Activated CD8-positive, alpha-beta memory T cell treated with anti-CD3 and anti-CD28 coated beads, Interleukin-2, amount 10 ng/mL, durations not matched to agents 7 days and 5 days (primary cell): ENCODE measurements around the gene ADCY9. TPM values are rescaled to one million over a fixed set of nuclear protein-coding genes. Genes with fewer than 3 reads are reported as not detected.
"Not testable (repeated sequence)": the region's sequence is repeated elsewhere in the genome, so short reads cannot be mapped to it uniquely, and the experiment has no call there.

ENCODE experiments used
- ATAC-seq: fragments of 150-1000 bp; cut with Tn5 transposase; one replicate; pipeline ENCODE4 v1.10.0; 2021; ENCODE audit warnings: moderate library complexity
- CTCF ChIA-PET: fragments of 350-600 bp; sonication (Branson Sonifier 250); formaldehyde crosslinking; loops from one replicate; lab custom pipeline; 2021; ENCODE audit warnings: antibody characterized with exemption; lab: Charles Lee
- DNase-seq: peaks from one replicate; pipeline ENCODE4 v3.0.0-alpha.2; 2020
- H3K27ac Mint-ChIP-seq: one replicate; pipeline ENCODE4 v1.8.0; 2021; ENCODE audit warnings: mild to moderate bottlenecking, mixed read lengths
- H3K27me3 Mint-ChIP-seq: one replicate; pipeline ENCODE4 v1.8.0; 2021; ENCODE audit warnings: mixed read lengths
- H3K36me3 Mint-ChIP-seq: one replicate; pipeline ENCODE4 v1.8.0; 2021; ENCODE audit warnings: mild to moderate bottlenecking, mixed read lengths
- H3K4me1 Mint-ChIP-seq: one replicate; pipeline ENCODE4 v1.8.0; 2021; ENCODE audit warnings: mixed read lengths
- H3K4me3 Mint-ChIP-seq: one replicate; pipeline ENCODE4 v1.8.0; 2021; ENCODE audit warnings: mild to moderate bottlenecking, moderate library complexity, mixed read lengths
- H3K9me3 Mint-ChIP-seq: one replicate; pipeline ENCODE4 v1.8.0; 2022; ENCODE audit warnings: low read depth, mixed read lengths
- total RNA-seq, 2 experiments: library from RNA; stranded (reverse); gene quantifications; one replicate each; pipeline ENCODE4 v1.2.3, GENCODE V29; 2021

The ADCY9 gene
- total RNA-seq, 2 experiments from 2014 or later, result 8.6 to 11.0 TPM

DNA sequence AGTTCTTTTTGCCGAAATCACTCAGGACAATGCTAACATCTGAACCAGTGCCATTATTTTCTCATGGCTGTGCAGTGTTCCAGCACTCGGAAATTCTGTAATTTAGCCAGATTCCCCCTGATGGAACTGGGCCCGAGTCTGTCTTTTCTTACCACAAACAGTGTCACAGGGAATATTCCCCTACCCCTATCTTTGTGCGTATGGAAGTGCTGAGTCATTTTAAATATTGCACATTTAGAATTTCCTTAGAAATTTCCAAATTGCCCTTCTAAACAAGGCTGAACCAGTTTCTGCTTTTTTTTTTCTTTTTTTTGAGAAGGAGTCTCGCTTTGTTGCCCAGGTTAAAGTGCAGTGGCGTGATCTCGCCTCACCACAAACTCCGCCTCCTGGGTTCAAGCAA lies 147.7 kb downstream of the ADCY9 start:
- DNase-seq (no peak), ATAC-seq (no peak)
- Mint-ChIP-seq H3K9me3 (no peaks in the 10 kb centered on the region), H3K4me1 (peaks cover 4% of the 10 kb centered on the region), H3K36me3 (peaks cover 4% of the 10 kb centered on the region), H3K4me3 (no peak overlapping the region), H3K27me3 (no peaks in the 10 kb centered on the region), H3K27ac (no peak overlapping the region)
- CTCF ChIA-PET, result interaction anchor here (2.9 kb wide), 1 partner anchor 285 kb away, joined by 8 read pairs; no protein-coding TSS in a partner anchor

DNA sequence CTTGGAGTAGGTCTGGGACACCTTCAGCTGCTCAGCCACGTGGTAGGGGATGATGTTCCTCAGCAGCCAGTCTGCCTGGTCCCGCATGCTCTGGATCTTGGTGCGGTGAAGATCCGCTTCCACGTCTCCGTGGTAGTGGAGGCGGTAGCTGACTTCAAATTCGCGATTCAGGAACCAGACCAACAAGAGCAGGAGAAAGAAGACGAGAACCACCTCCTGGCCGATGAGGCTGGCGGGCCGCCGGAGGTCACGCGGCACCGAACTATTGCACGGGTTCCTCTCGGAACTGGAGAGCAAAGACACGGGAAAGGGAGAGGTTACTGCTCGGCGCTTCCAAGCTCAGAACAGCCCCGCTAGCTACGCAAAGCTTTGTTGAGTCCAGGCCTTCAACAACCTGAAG lies 149.6 kb downstream of the ADCY9 start:
- CTCF ChIA-PET, result interaction anchor here (1.0 to 2.9 kb wide), 2 partner anchors 30 to 287 kb away, joined by 3 to 8 read pairs; no protein-coding TSS in a partner anchor
- Mint-ChIP-seq H3K27ac (no peak overlapping the region), H3K4me1 (peaks cover 14% of the 10 kb centered on the region)

DNA sequence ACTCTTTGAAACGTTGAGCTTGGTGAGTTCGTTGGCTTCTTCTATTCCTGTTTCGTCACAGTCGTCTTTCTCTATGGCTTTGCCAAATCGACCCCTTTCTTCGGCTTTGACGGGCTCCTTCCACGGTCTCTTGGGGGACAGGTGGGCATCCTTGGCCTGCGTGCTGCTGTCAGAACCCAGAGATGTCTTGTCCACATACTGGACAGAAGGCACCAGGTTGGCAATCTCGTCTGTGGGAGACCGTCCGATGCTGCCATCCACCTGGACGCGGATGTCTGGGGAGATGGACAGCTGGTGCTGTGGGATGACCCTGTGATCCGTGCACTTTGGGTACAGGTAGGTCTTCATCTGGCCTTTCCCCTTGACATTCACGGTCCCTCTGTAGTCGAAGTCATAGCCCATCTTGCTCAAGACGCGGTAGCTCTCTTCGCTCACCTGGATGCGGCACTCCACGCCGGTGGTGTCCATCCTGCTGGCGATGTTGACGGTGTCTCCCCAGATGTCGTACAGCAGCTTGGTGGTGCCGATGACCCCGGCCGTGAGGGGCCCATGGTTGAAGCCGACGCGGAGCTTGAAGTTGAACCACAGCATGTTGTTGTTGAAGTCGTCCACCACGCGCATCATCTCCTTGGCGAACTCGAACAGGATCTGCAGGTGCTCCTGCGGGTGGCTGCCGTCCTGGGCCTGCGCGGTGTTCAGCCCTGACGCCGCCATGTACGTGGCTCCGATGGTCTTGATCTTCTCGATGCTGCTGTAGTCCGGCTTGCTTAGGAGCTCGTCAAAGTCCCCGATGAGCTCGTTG lies 150.3 kb downstream of the ADCY9 start:
- peaks cover 4% of the 10 kb centered on the region for H3K36me3 Mint-ChIP-seq
- CTCF ChIA-PET, result interaction anchor here (0.6 to 2.9 kb wide), 3 partner anchors 29 to 288 kb away, joined by 3 to 8 read pairs (median 4); no protein-coding TSS in a partner anchor
- peaks cover 5% of the 10 kb centered on the region for H3K27me3 Mint-ChIP-seq
- no peak for DNase-seq
- no peak for ATAC-seq
- H3K4me3 Mint-ChIP-seq, result no peak overlapping the region
- H3K4me1 Mint-ChIP-seq, result peaks cover 12% of the 10 kb centered on the region
- H3K9me3 Mint-ChIP-seq, result no peaks in the 10 kb centered on the region
- H3K27ac Mint-ChIP-seq, result no peak overlapping the region

More for the DNA sequence above, 149.6 kb downstream of the ADCY9 start:
- no peak for DNase-seq
- Mint-ChIP-seq H3K27me3 (peaks cover 5% of the 10 kb centered on the region), H3K9me3 (no peaks in the 10 kb centered on the region), H3K36me3 (peaks cover 4% of the 10 kb centered on the region), H3K4me3 (no peak overlapping the region)
- no peak for ATAC-seq

DNA sequence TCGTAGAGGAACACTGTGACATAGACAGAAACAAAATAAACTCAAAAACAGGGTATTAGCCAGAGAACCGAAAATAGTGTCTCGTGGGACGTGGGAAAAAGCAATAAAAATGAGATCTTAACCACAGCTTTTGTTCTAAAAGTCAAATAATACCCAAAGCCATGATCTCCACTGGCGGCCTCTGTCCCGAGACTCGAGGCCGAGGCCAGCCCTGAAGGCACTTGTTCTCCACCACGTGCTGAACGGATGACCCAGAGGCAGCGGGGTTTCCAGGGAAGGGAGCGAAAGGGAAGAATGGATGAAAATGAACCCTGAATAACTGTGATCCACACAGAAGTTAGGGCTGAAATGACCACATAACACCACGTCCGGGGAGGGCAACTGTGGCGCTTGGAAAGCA lies 150.9 kb downstream of the ADCY9 start:
- peaks cover 4% of the 10 kb centered on the region for H3K36me3 Mint-ChIP-seq
- DNase-seq, result no peak
- H3K27ac Mint-ChIP-seq, result no peak overlapping the region
- CTCF ChIA-PET, result no interaction called here
- no peak for ATAC-seq
- peaks cover 17% of the 10 kb centered on the region for H3K4me1 Mint-ChIP-seq
- H3K27me3 Mint-ChIP-seq, result peaks cover 5% of the 10 kb centered on the region
- H3K9me3 Mint-ChIP-seq, result no peaks in the 10 kb centered on the region
- no peak overlapping the region for H3K4me3 Mint-ChIP-seq

DNA sequence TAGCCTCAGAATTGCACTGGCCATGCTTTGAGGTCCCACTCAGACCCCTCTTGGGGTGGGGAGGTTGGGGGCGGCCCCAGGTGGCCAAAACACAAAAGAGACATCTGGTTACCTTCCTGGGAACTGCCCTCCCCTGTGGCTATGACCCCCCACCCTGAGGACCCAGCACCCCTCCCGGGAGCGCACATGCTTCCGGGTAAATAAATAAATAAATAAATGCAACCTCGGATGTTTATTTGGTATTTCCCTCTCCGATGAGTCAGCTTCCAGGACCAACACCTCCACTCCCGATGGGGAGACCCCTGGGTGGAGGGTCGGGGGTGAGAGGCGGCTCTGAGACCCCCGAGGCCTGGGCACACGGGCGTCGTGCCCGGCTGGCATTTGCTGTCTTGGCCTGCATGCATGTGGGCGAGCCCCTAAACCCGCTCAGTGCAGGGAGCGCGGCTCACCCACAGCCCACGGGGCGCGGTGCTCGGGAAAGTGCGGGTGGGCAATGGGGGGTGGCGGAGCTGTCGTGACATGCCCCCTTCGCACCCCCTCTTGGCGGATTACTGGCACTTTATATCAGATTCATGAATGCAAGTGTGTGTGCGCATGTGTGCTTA lies 151.5 kb downstream of the ADCY9 start:
- Mint-ChIP-seq H3K36me3 (peaks cover 4% of the 10 kb centered on the region), H3K4me1 (peaks cover 17% of the 10 kb centered on the region), H3K27ac (no peak overlapping the region), H3K27me3 (peaks cover 5% of the 10 kb centered on the region), H3K4me3 (no peak overlapping the region), H3K9me3 (no peaks in the 10 kb centered on the region)
- CTCF ChIA-PET, result no interaction called here
- no peak for DNase-seq
- no peak for ATAC-seq

DNA sequence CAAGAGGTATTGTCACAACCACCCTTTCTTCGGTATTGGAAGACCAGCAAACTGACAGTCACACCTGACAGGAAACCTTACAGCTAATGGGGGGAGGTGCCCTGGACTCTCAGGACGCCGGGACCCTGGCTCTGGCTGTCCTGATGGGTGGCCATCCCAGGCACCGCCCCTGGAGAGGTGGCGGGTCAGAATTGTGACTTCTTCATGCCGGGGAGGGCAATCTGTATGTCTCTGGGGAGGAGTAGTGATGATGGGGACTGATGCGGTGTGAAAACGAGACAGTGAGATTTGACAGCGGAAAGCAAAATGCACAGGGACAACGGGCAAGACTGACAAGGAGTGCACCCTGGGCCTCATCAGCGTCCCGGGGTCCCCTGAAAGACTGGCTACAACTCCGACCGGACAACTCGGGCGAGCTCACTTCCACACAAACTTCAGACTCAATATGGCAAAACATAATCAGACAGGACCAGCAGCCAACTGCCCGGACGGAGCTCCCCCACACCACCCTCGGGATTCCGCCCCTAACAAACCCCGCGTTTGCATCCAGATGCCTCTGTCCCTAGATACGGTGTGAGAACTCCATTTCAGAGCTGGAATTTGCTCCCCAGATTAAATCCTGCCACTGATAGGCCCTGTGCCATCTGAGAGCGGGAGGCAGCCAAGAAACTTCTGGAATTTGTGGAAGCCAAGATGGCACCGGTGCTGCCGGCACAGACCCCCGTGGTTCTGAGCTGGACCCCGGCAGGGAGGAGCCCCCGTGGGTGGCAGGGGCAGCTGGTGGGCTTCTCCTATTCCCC lies 152.2 kb downstream of the ADCY9 start:
- Mint-ChIP-seq H3K4me3 (no peak overlapping the region), H3K27me3 (peaks cover 7% of the 10 kb centered on the region), H3K4me1 (peaks cover 17% of the 10 kb centered on the region), H3K27ac (no peak overlapping the region), H3K36me3 (peaks cover 4% of the 10 kb centered on the region), H3K9me3 (no peaks in the 10 kb centered on the region)
- no peak for ATAC-seq
- no peak for DNase-seq
- CTCF ChIA-PET, result interaction anchor here (0.7 to 1.5 kb wide), 2 partner anchors 25 to 290 kb away, joined by 3 to 5 read pairs; no protein-coding TSS in a partner anchor

DNA sequence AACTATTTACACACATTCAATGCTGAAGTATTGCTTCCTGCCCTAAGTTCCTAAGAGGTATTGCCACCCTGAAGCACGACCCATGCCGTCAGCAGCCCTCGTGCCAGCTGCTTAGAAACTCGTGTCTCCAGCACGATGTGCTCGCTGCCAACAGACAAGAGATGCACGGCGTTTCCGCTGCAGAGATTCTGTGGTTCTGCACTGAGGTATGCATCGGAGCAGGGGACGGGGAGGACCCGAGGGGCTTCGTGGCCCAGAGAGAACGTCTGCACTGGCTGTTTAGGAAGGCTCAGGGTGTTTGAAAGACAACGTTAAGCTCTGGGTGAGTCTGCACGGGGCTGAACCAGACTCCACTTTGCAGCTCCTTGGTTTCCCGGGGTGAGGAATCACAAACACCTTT lies 153.0 kb downstream of the ADCY9 start:
- Mint-ChIP-seq H3K36me3 (peaks cover 4% of the 10 kb centered on the region), H3K9me3 (no peaks in the 10 kb centered on the region), H3K27me3 (peaks cover 9% of the 10 kb centered on the region), H3K4me3 (no peak overlapping the region), H3K27ac (no peak overlapping the region), H3K4me1 (peaks cover 17% of the 10 kb centered on the region)
- DNase-seq (no peak), ATAC-seq (no peak)
- CTCF ChIA-PET, result interaction anchor here (1.5 kb wide), 1 partner anchor 291 kb away, joined by 5 read pairs; no protein-coding TSS in a partner anchor

DNA sequence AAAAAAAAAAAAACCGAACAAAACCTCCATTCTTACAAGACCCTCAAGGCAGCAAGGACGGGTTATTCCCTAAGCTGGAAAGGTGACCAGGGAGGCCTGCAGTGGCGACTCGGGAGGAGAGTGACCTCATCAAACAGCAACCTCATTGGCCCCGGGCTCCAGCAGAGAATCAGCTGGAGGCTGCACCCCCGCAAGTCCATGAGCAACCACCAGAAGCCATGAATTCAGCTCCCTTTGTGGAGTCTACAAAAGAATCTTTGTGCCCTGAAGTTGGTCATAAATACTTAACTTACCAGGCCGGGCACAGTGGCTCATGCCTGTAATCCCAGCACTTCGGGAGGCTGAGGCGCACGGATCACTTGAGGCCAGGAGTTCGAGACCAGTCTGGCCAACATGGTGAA lies 154.8 kb downstream of the ADCY9 start:
- H3K27me3 Mint-ChIP-seq, result peaks cover 22% of the 10 kb centered on the region
- DNase-seq (no peak), ATAC-seq (no peak)
- H3K27ac Mint-ChIP-seq, result no peak overlapping the region
- H3K9me3 Mint-ChIP-seq, result no peaks in the 10 kb centered on the region
- peaks cover 17% of the 10 kb centered on the region for H3K4me1 Mint-ChIP-seq
- H3K36me3 Mint-ChIP-seq, result peaks cover 4% of the 10 kb centered on the region
- no peak overlapping the region for H3K4me3 Mint-ChIP-seq
- CTCF ChIA-PET, result interaction anchor here (1.1 to 1.8 kb wide), 3 partner anchors 21 to 293 kb away, joined by 4 to 7 read pairs (median 6); no protein-coding TSS in a partner anchor

DNA sequence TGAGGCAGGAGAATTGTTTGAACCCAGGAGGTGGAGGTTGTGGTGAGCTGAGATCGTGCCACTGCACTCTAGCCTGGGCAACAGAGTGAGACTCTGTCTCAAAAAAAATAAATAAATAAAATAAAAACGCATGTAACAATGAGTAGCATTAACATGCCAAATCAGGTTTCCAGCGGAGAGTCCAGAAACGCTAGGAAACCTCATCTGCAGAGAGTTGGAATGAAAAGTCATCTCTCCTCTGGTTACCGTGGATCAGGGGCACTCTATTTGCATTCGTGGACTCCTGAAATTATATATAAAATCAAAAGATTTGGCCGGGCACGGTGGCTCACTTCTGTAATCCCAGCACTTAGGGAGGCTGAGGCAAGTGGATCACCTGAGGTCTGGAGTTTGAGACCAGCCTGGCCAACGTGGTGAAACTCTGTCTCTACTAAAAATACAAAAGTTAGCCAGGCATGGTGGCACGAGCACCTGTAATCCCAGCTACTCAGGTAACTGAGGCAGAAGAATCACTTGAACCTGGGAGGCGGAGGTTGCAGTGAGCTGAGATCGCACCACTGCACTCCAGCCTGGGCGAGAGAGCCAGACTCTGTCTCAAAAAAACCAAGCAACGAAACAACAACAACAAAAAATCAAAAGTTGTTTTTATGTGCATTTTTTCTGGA lies 156.2 kb downstream of the ADCY9 start:
- DNase-seq, H3K27ac Mint-ChIP-seq, H3K36me3 Mint-ChIP-seq, ATAC-seq, H3K9me3 Mint-ChIP-seq: not testable (repeated sequence)
- peaks cover 17% of the 10 kb centered on the region for H3K4me1 Mint-ChIP-seq
- peaks cover 31% of the 10 kb centered on the region for H3K27me3 Mint-ChIP-seq
- peak overlapping the region; percentile 38 for H3K4me3 Mint-ChIP-seq
- CTCF ChIA-PET, result interaction anchor here (1.1 kb wide), 1 partner anchor 294 kb away, joined by 3 read pairs; no protein-coding TSS in a partner anchor

DNA sequence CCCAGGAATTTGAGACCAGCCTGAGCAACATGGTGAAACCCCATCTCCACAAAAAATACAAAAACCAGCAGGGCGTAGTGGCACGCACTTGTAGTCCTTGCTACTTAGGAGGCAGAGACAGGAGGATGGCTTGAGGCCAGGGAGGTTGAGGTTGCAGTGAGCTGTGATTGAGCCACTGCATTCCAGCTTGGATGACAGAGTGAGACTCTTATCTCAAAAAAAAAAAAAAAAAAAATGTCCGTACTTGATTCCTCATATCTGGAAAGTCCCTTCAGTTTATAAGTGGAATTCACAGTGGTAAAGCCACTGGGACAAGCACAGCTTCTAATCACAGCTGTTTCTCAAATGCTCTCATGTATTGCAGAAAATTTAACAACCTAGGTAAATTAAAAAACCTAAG lies 157.1 kb downstream of the ADCY9 start:
- Mint-ChIP-seq H3K4me3 (no peak overlapping the region), H3K36me3 (no peaks in the 10 kb centered on the region), H3K27me3 (peaks cover 40% of the 10 kb centered on the region), H3K4me1 (peaks cover 17% of the 10 kb centered on the region), H3K9me3 (no peaks in the 10 kb centered on the region), H3K27ac (no peak overlapping the region)
- no peak for DNase-seq
- CTCF ChIA-PET, result no interaction called here
- ATAC-seq, result no peak

DNA sequence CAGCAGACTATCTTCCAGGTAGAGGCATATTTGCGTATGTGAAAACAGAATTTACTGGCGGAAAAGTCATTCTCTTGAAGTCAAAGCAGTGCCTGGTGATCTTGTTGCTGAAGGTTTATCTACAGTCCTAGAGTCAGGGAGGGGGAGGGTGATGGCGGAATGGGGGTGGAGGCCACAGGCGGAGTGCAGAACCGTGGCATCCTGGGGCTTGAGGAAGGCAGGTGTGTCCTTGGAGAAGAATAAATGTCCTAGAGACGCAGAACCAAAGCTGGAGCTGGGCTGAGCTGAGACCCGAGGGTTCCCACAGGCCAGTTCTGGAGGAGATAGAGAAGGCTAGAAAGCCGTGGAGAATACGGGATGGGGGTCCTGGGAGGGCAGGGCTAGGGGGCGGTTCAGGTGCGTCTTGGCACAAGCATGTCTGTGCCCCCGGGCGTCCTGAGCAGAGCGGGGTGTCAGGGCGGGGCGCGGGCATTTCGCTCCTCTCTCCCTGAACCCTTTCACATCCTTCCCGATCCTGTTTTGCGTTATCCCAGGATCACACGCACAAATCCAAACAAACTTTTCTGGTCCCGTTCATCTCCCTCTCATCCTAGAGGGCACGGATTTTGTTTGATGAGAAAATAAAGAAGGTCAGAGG lies 158.8 kb downstream of the ADCY9 start:
- Mint-ChIP-seq H3K27me3 (peaks cover 49% of the 10 kb centered on the region), H3K27ac (no peak overlapping the region), H3K4me1 (peaks cover 7% of the 10 kb centered on the region), H3K9me3 (no peaks in the 10 kb centered on the region), H3K4me3 (no peak overlapping the region), H3K36me3 (no peaks in the 10 kb centered on the region)
- no peak for ATAC-seq
- DNase-seq, result no peak
- CTCF ChIA-PET, result no interaction called here

DNA sequence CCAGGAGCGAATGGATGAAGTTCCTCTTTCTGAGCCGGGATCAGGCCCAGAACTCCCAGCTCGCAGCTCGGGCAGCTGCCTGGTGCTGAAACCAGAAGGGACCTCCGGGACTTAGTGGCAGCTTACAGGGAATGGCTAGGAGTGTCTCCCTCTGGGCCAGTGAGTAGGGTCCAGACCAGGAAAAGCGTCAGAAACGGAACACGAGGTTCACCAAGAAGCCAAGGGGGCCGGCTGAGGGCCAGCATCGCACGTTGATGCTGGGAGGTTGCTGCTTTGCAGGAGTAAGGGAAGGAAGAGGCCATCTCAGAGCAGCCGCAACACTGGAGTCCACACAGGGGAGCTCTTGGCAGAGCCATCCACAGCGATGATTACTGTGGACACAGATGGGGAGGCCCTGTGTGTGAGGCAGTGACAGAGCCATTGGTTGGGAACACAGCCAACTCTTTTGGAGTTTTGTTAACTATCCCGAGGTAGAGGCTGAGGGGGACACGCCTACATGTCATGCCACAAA lies 161.8 kb downstream of the ADCY9 start:
- CTCF ChIA-PET, result interaction anchor here (0.7 kb wide), 1 partner anchor 15 kb away, joined by 3 read pairs; no protein-coding TSS in a partner anchor

More for the DNA sequence above, 161.8 kb downstream of the ADCY9 start:
- no peaks in the 10 kb centered on the region for H3K9me3 Mint-ChIP-seq
- H3K27ac Mint-ChIP-seq, result no peak overlapping the region
- H3K27me3 Mint-ChIP-seq, result peaks cover 61% of the 10 kb centered on the region
- no peak for ATAC-seq
- peaks cover 4% of the 10 kb centered on the region for H3K4me1 Mint-ChIP-seq
- DNase-seq, result no peak
- H3K36me3 Mint-ChIP-seq, result no peaks in the 10 kb centered on the region
- H3K4me3 Mint-ChIP-seq, result no peak overlapping the region
